ENCODE measurements around the gene OTUD5.

Gene OTUD5

GRCh38 chrX:49001521-49002090 lies 44.2 kb upstream of the OTUD5 start (continued):
- TF ChIP-seq, protein P1, sequence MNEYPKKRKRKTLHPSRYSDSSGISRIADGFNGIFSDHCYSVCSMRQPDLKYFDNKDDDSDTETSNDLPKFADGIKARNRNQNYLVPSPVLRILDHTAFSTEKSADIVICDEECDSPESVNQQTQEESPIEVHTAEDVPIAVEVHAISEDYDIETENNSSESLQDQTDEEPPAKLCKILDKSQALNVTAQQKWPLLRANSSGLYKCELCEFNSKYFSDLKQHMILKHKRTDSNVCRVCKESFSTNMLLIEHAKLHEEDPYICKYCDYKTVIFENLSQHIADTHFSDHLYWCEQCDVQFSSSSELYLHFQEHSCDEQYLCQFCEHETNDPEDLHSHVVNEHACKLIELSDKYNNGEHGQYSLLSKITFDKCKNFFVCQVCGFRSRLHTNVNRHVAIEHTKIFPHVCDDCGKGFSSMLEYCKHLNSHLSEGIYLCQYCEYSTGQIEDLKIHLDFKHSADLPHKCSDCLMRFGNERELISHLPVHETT (tag by site-specific recombination; IDR thresholded peaks at IDR 0.05) = no peak
- no peak for TF ChIP-seq PATZ1 (tag by site-specific recombination; IDR thresholded peaks at IDR 0.05)
- TF ChIP-seq KLF16 (tag by site-specific recombination; IDR thresholded peaks at IDR 0.05) = 0 out of 2 replicates have a peak, but pooled peaks have one; percentile 16
- TF ChIP-seq ZNF292 (tag by site-specific recombination; IDR thresholded peaks at IDR 0.05; ENCODE audit: borderline replicate concordance, low read depth) = no peak
- peak; percentile 44; the same call in 1 of the 2 replicates for TF ChIP-seq ZFHX2 (tag by site-specific recombination; conservative IDR thresholded peaks at IDR 0.05)
- TF ChIP-seq MZF1 (tag by site-specific recombination; IDR thresholded peaks at IDR 0.05; ENCODE audit: borderline replicate concordance) = no peak
- TF ChIP-seq REPIN1 (tag by site-specific recombination; IDR thresholded peaks at IDR 0.05; ENCODE audit: low read depth) = no peak
- TF ChIP-seq ZNF341 (tag by site-specific recombination; IDR thresholded peaks at IDR 0.05; ENCODE audit: low read depth) = no peak
- TF ChIP-seq ZNF350 (tag by site-specific recombination; IDR thresholded peaks at IDR 0.05) = no peak
- TF ChIP-seq SP3 (tag by site-specific recombination; IDR thresholded peaks at IDR 0.05) = 0 out of 2 replicates have a peak, but pooled peaks have one; percentile 46
- no peak for TF ChIP-seq TCF7L2 (IDR thresholded peaks at IDR 0.05; ENCODE audit: borderline replicate concordance, low read depth, low read length)
- TF ChIP-seq PRDM10 (tag by site-specific recombination; IDR thresholded peaks at IDR 0.05) = peak; percentile 98
- no peak for TF ChIP-seq KLF8 (tag by site-specific recombination; IDR thresholded peaks at IDR 0.05)
- TF ChIP-seq INSM2 (tag by site-specific recombination; IDR thresholded peaks at IDR 0.05) = no peak
- TF ChIP-seq SCRT2 (tag by site-specific recombination; IDR thresholded peaks at IDR 0.05) = no peak
- TF ChIP-seq ZNF302 (tag by site-specific recombination; IDR thresholded peaks at IDR 0.05; ENCODE audit: low read depth) = no peak
- TF ChIP-seq ZFP37 (tag by site-specific recombination; IDR thresholded peaks at IDR 0.05) = no peak; the same call in 1 of the 2 replicates
- no peak for TF ChIP-seq OSR2 (tag by site-specific recombination; IDR thresholded peaks at IDR 0.05)
- TF ChIP-seq ZNF404 (tag by site-specific recombination; IDR thresholded peaks at IDR 0.05) = no peak
- TF ChIP-seq HOXC10 (CRISPR knock-in tag; IDR thresholded peaks at IDR 0.05) = no peak
- TF ChIP-seq ZNF248 (tag by site-specific recombination; IDR thresholded peaks at IDR 0.05) = no peak
